Measurements from ENCODE around the gene APBB3. TPM values are rescaled to one million over a fixed set of nuclear protein-coding genes. Genes with fewer than 3 reads are reported as not detected.
A peak's percentile ranks its signal among the peaks of the same experiment; 100 is the strongest.

APBB3 gene
- total and polyA plus RNA-seq, 9 of the 15 experiments (the other 6 are each of a cell fraction or from before 2014, with no cell fraction given) = 0.17 to 24.3 (median 9.5) TPM

GRCh38 chr5:140547508-140548299 lies 16.7 kb downstream of the APBB3 start, which contains the start of gene EIF4EBP3 (continued):
- TF ChIP-seq USF2 (CRISPR knock-in tag; IDR thresholded peaks at IDR 0.05) = peak; percentile 91
- TF ChIP-seq GTF2E2 (tag; IDR thresholded peaks at IDR 0.05) = no peak
- peak; percentile 95 for TF ChIP-seq PBX2 (CRISPR knock-in tag; IDR thresholded peaks at IDR 0.05; ENCODE audit: low read depth)
- peak; percentile 97 for TF ChIP-seq PBX2 (tag; conservative IDR thresholded peaks at IDR 0.05; ENCODE audit: low read depth)
- no peak for TF ChIP-seq NCOA4 (IDR thresholded peaks at IDR 0.05; ENCODE audit: partially characterized antibody)
- no peak for TF ChIP-seq ZNF232 (CRISPR knock-in tag; IDR thresholded peaks at IDR 0.05)
- no peak for TF ChIP-seq HMG20A (CRISPR knock-in tag; conservative IDR thresholded peaks at IDR 0.05)
- TF ChIP-seq RBM17 (IDR thresholded peaks at IDR 0.05; ENCODE audit: borderline replicate concordance, low read depth, low read length) = no peak
- no peak for TF ChIP-seq RBM39 (optimal IDR thresholded peaks at IDR 0.05; ENCODE audit: low read depth, low read length)
- TF ChIP-seq BHLHE40 (IDR thresholded peaks at IDR 0.05; ENCODE audit: low read length) = peak; percentile 85
- no peak for TF ChIP-seq ZNF76 (CRISPR knock-in tag; IDR thresholded peaks at IDR 0.05; ENCODE audit: borderline replicate concordance)
- no peak for TF ChIP-seq FOS (IDR thresholded peaks at IDR 0.05; ENCODE audit: extremely low read depth, insufficient read length)
- peak; percentile 69; the same call in 1 of the 2 replicates for TF ChIP-seq THRB (CRISPR knock-in tag; conservative IDR thresholded peaks at IDR 0.05)
- no peak; the same call in 1 of the 2 replicates for TF ChIP-seq ERF (CRISPR knock-in tag; IDR thresholded peaks at IDR 0.05)
- peak; percentile 67 for TF ChIP-seq RB1 (IDR thresholded peaks at IDR 0.05; ENCODE audit: low read depth)
- TF ChIP-seq SOX6 (IDR thresholded peaks at IDR 0.05) = no peak; the same call in 1 of the 2 replicates

Data from K562 (cell line).